Activated CD4-positive, alpha-beta T cell treated with anti-CD3 and anti-CD28 coated beads for 36 hours (primary cell): ENCODE data around the gene CDH18. TPM values are rescaled to one million over a fixed set of nuclear protein-coding genes. Genes with fewer than 3 reads are reported as not detected.

Experiments used
- ATAC-seq: fragments of 200-7000 bp; cut with Tn5 transposase; one replicate; pipeline ENCODE4 v1.10.0; 2021; ENCODE audit warnings: mild to moderate bottlenecking, moderate library complexity
- CTCF ChIA-PET: fragments of 350-600 bp; sonication (Branson Sonifier 250); formaldehyde crosslinking; loops from one replicate; lab custom pipeline; 2021; ENCODE audit warnings: antibody characterized with exemption; lab: Charles Lee
- POLR2A ChIA-PET: fragments of 350-600 bp; sonication (Branson Sonifier 250); formaldehyde crosslinking; loops from one replicate; lab custom pipeline; 2021; ENCODE audit warnings: antibody characterized with exemption, inconsistent platforms; lab: Charles Lee
- DNase-seq: peaks from one replicate; pipeline ENCODE4 v3.0.0-alpha.2; 2020
- H3K27ac Mint-ChIP-seq: one replicate; pipeline ENCODE4 v1.8.0; 2021; ENCODE audit warnings: mixed read lengths
- H3K27me3 Mint-ChIP-seq: one replicate; pipeline ENCODE4 v1.8.0; 2021; ENCODE audit warnings: mixed read lengths
- H3K36me3 Mint-ChIP-seq: one replicate; pipeline ENCODE4 v1.8.0; 2021; ENCODE audit warnings: low read depth, mixed read lengths
- H3K4me1 Mint-ChIP-seq: one replicate; pipeline ENCODE4 v1.8.0; 2021; ENCODE audit warnings: mixed read lengths
- H3K4me3 Mint-ChIP-seq: one replicate; pipeline ENCODE4 v1.8.0; 2021; ENCODE audit warnings: mild to moderate bottlenecking, moderate library complexity, mixed read lengths
- H3K9me3 Mint-ChIP-seq: one replicate; pipeline ENCODE4 v1.8.0; 2021; ENCODE audit warnings: low read depth, mixed read lengths
- intact Hi-C, 2 experiments: fragments of 100-400 bp; cut with DNase I in 1 of 2; cut with micrococcal nuclease in 1 of 2; formaldehyde crosslinking; loops; one replicate each; pipeline versions ENCODE4 v1.14.2 to v1.15.1; 2022 to 2024; cut with DNase I, micrococcal nuclease
- total RNA-seq, 2 experiments: library from RNA; stranded (reverse); gene quantifications; one replicate each; pipeline ENCODE4 v1.2.3, GENCODE V29; 2021

Gene CDH18
- total RNA-seq, 2 experiments from 2014 or later: not detected

GRCh38 chr5:19927170-19927569 is 60.8 kb downstream of the CDH18 start:
- H3K4me1 Mint-ChIP-seq: no peaks in the 10 kb centered on the region
- no peaks in the 10 kb centered on the region for H3K36me3 Mint-ChIP-seq
- H3K27ac Mint-ChIP-seq: no peak overlapping the region
- peaks cover 14% of the 10 kb centered on the region for H3K9me3 Mint-ChIP-seq
- no peaks in the 10 kb centered on the region for H3K27me3 Mint-ChIP-seq
- DNase-seq (no peak), ATAC-seq (no peak)
- POLR2A ChIA-PET: no interaction called here
- intact Hi-C loops: no loop called here
- H3K4me3 Mint-ChIP-seq: no peak overlapping the region
- CTCF ChIA-PET: no interaction called here

GRCh38 chr5:19923742-19924141 is 64.3 kb downstream of the CDH18 start:
- no peak overlapping the region for H3K4me3 Mint-ChIP-seq
- intact Hi-C loops: no loop called here

GRCh38 chr5:19920761-19921160 is 67.2 kb downstream of the CDH18 start:
- ChIA-PET CTCF (no interaction called here), POLR2A (no interaction called here)
- H3K4me3 Mint-ChIP-seq: no peak overlapping the region
- no peaks in the 10 kb centered on the region for H3K4me1 Mint-ChIP-seq
- DNase-seq (no peak), ATAC-seq (no peak)
- H3K27ac Mint-ChIP-seq: no peak overlapping the region
- H3K9me3 Mint-ChIP-seq: peaks cover 12% of the 10 kb centered on the region
- no peaks in the 10 kb centered on the region for H3K27me3 Mint-ChIP-seq
- H3K36me3 Mint-ChIP-seq: no peaks in the 10 kb centered on the region
- intact Hi-C loops: no loop called here

More at GRCh38 chr5:19923742-19924141, 64.3 kb downstream of the CDH18 start:
- Mint-ChIP-seq H3K27ac (no peak overlapping the region), H3K36me3 (no peaks in the 10 kb centered on the region), H3K4me1 (no peaks in the 10 kb centered on the region), H3K9me3 (peaks cover 7% of the 10 kb centered on the region), H3K27me3 (no peaks in the 10 kb centered on the region)
- ChIA-PET POLR2A (no interaction called here), CTCF (no interaction called here)
- DNase-seq: no peak
- ATAC-seq: no peak

GRCh38 chr5:19918780-19919179 is 69.2 kb downstream of the CDH18 start:
- H3K4me1 Mint-ChIP-seq: no peaks in the 10 kb centered on the region
- no peak overlapping the region for H3K4me3 Mint-ChIP-seq
- H3K36me3 Mint-ChIP-seq: no peaks in the 10 kb centered on the region
- DNase-seq: no peak
- no peak for ATAC-seq
- CTCF ChIA-PET: no interaction called here
- intact Hi-C loops: no loop called here
- no peak overlapping the region for H3K27ac Mint-ChIP-seq
- peaks cover 14% of the 10 kb centered on the region for H3K9me3 Mint-ChIP-seq
- no peaks in the 10 kb centered on the region for H3K27me3 Mint-ChIP-seq
- POLR2A ChIA-PET: no interaction called here

- peaks cover 10% of the 10 kb centered on the region for H3K9me3 Mint-ChIP-seq
- no peaks in the 10 kb centered on the region for H3K36me3 Mint-ChIP-seq
- H3K27ac Mint-ChIP-seq: no peak overlapping the region
- DNase-seq: no peak
- H3K4me3 Mint-ChIP-seq: no peak overlapping the region
- ATAC-seq: no peak
- no peaks in the 10 kb centered on the region for H3K4me1 Mint-ChIP-seq
- intact Hi-C loops: no loop called here
- CTCF ChIA-PET: no interaction called here
- H3K27me3 Mint-ChIP-seq: no peaks in the 10 kb centered on the region
- POLR2A ChIA-PET: no interaction called here
These were observed 70.3 kb downstream of the CDH18 start for GRCh38 chr5:19917588-19918122.

- Mint-ChIP-seq H3K4me1 (no peaks in the 10 kb centered on the region), H3K36me3 (no peaks in the 10 kb centered on the region), H3K27ac (no peak overlapping the region), H3K4me3 (no peak overlapping the region), H3K27me3 (no peaks in the 10 kb centered on the region), H3K9me3 (peaks cover 14% of the 10 kb centered on the region)
- DNase-seq: no peak
- no peak for ATAC-seq
- intact Hi-C loops: no loop called here
- CTCF ChIA-PET: no interaction called here
- POLR2A ChIA-PET: no interaction called here
These were observed 77.9 kb downstream of the CDH18 start for GRCh38 chr5:19910136-19910535.

- Mint-ChIP-seq H3K27me3 (no peaks in the 10 kb centered on the region), H3K9me3 (peaks cover 10% of the 10 kb centered on the region), H3K27ac (no peak overlapping the region), H3K36me3 (no peaks in the 10 kb centered on the region), H3K4me1 (no peaks in the 10 kb centered on the region), H3K4me3 (no peak overlapping the region)
- ATAC-seq: no peak
- no peak for DNase-seq
- CTCF ChIA-PET: no interaction called here
- POLR2A ChIA-PET: no interaction called here
- intact Hi-C loops: no loop called here
These were observed 83.2 kb downstream of the CDH18 start for GRCh38 chr5:19904766-19905165.

GRCh38 chr5:19903611-19904010 is 84.4 kb downstream of the CDH18 start:
- intact Hi-C loops: no loop called here
- Mint-ChIP-seq H3K36me3 (no peaks in the 10 kb centered on the region), H3K27ac (no peak overlapping the region), H3K27me3 (no peaks in the 10 kb centered on the region), H3K4me3 (no peak overlapping the region), H3K9me3 (peaks cover 11% of the 10 kb centered on the region), H3K4me1 (no peaks in the 10 kb centered on the region)
- ATAC-seq (no peak), DNase-seq (no peak)
- ChIA-PET CTCF (no interaction called here), POLR2A (no interaction called here)

GRCh38 chr5:19902316-19902934 is 85.6 kb downstream of the CDH18 start:
- no peaks in the 10 kb centered on the region for H3K36me3 Mint-ChIP-seq
- no peak for DNase-seq
- no peak overlapping the region for H3K27ac Mint-ChIP-seq
- H3K4me3 Mint-ChIP-seq: no peak overlapping the region
- peaks cover 11% of the 10 kb centered on the region for H3K9me3 Mint-ChIP-seq
- no peak for ATAC-seq
- H3K27me3 Mint-ChIP-seq: no peaks in the 10 kb centered on the region
- ChIA-PET POLR2A (no interaction called here), CTCF (no interaction called here)
- no peaks in the 10 kb centered on the region for H3K4me1 Mint-ChIP-seq
- intact Hi-C loops: no loop called here

- ChIA-PET POLR2A (no interaction called here), CTCF (no interaction called here)
- intact Hi-C loops: no loop called here
- H3K27me3 Mint-ChIP-seq: no peaks in the 10 kb centered on the region
- H3K36me3 Mint-ChIP-seq: no peaks in the 10 kb centered on the region
- H3K9me3 Mint-ChIP-seq: peaks cover 11% of the 10 kb centered on the region
- H3K4me1 Mint-ChIP-seq: no peaks in the 10 kb centered on the region
- H3K27ac Mint-ChIP-seq: no peak overlapping the region
- ATAC-seq (no peak), DNase-seq (no peak)
- H3K4me3 Mint-ChIP-seq: no peak overlapping the region
These were observed 87.7 kb downstream of the CDH18 start for GRCh38 chr5:19900269-19900668.

GRCh38 chr5:19891658-19892057 is 96.3 kb downstream of the CDH18 start:
- DNase-seq: no peak
- ChIA-PET CTCF (no interaction called here), POLR2A (no interaction called here)
- Mint-ChIP-seq H3K27me3 (no peaks in the 10 kb centered on the region), H3K9me3 (peaks cover 4% of the 10 kb centered on the region), H3K4me1 (no peaks in the 10 kb centered on the region), H3K27ac (no peak overlapping the region), H3K36me3 (no peaks in the 10 kb centered on the region), H3K4me3 (no peak overlapping the region)
- intact Hi-C loops: no loop called here
- no peak for ATAC-seq

- Mint-ChIP-seq H3K27me3 (no peaks in the 10 kb centered on the region), H3K36me3 (no peaks in the 10 kb centered on the region), H3K27ac (no peak overlapping the region), H3K4me3 (no peak overlapping the region), H3K4me1 (no peaks in the 10 kb centered on the region), H3K9me3 (peaks cover 4% of the 10 kb centered on the region)
- ChIA-PET CTCF (no interaction called here), POLR2A (no interaction called here)
- intact Hi-C loops: no loop called here
- DNase-seq (no peak), ATAC-seq (no peak)
These were observed 101.7 kb downstream of the CDH18 start for GRCh38 chr5:19886123-19886917.
